ENCODE measurements around the gene SMNDC1. TPM values are rescaled to one million over a fixed set of nuclear protein-coding genes. Genes with fewer than 3 reads are reported as not detected.

The SMNDC1 gene
- polyA plus RNA-seq, 2 of the 4 experiments (the other 2 are of a cell fraction) = 27.5 to 40.2 TPM

DNA sequence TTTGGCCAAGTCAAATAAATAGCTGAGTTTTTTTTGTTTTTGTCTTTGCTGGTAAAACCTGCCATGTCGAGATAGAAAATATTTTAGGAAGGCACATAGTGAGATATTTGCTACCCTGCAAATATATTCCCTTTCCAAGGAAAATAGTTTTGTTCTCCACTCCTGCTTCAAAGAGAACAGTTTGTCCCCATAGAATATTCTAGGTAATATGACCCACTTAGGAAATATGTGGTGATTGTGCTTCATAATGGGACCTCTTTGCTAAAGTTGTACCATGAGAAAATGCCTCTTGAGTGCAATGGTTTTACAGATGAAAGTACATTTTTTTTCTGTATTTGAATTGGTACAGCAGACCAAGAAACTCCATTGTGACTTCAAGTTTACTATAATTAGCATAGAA is 41.6 kb downstream of the SMNDC1 start (continued):
- TF ChIP-seq PHF8 (IDR thresholded peaks at IDR 0.05; ENCODE audit: borderline replicate concordance, low read depth) (no peak), HOXB5 (CRISPR knock-in tag; IDR thresholded peaks at IDR 0.05) (no peak), ZC3H11A (IDR thresholded peaks at IDR 0.05) (no peak), CBX2 (IDR thresholded peaks at IDR 0.05; ENCODE audit: borderline replicate concordance, low read depth) (no peak)
- TF ChIP-seq, protein P1, sequence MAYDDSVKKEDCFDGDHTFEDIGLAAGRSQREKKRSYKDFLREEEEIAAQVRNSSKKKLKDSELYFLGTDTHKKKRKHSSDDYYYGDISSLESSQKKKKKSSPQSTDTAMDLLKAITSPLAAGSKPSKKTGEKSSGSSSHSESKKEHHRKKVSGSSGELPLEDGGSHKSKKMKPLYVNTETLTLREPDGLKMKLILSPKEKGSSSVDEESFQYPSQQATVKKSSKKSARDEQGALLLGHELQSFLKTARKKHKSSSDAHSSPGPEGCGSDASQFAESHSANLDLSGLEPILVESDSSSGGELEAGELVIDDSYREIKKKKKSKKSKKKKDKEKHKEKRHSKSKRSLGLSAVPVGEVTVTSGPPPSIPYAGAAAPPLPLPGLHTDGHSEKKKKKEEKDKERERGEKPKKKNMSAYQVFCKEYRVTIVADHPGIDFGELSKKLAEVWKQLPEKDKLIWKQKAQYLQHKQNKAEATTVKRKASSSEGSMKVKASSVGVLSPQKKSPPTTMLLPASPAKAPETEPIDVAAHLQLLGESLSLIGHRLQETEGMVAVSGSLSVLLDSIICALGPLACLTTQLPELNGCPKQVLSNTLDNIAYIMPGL (CRISPR knock-in tag; IDR thresholded peaks at IDR 0.05; ENCODE audit: borderline replicate concordance) = no peak

DNA sequence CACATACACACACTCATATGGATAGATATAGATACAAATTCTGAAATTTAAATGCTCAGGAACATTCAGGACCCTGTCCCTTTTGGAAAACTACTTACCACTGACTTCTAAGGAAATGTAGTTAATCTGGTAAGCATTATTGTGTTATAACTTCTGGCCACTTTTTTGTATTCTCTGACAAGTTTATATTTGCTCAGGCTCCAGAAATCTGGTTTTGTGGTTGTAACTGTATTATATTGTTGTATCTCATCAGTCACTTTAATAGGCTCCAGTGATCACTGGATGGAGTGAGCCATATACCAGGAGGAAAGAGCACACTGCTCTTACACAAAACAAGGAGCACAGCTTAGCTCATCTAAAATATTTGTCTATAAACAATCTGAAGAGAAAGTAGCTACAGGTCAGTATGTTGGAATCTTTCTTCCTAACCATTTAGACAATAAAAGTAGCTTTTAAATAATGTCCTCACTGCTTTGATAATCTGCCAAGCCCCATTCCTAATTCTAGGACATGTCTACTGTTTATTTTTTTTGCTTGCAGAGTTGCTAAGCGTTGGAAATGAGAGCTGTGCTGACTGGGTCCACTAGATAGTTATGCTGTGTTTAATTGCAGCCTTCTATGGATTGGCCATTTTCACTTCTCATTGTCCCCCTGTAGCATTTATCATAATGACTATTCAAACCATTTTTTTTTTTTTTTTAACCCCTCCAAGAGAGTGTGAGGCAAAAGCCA is 43.8 kb downstream of the SMNDC1 start:
- WGBS (ENCODE audit: missing lambda C conversion rate) = 86% methylated on average over 1 of the region's 1 CpG
- DNase-seq (ENCODE audit: low read depth in 1 of 2, low spot score in 1 of 2) (no peak), ATAC-seq (no peak), FAIRE-seq (no peak)
- H3K9me3 ChIP-seq = no peaks in the 10 kb centered on the region
- ChIA-PET POLR2A (no interaction called here), CTCF (interaction anchor here (0.7 to 1.2 kb wide), 3 partner anchors 18 to 124 kb away, joined by 3 to 4 read pairs (median 3); no protein-coding TSS in a partner anchor)
- H3K4me1 ChIP-seq = no peaks in the 10 kb centered on the region
- TF ChIP-seq BHLHE40 (IDR thresholded peaks at IDR 0.05; ENCODE audit: low read depth, low read length) (no peak), CHD4 (IDR thresholded peaks at IDR 0.05; ENCODE audit: borderline replicate concordance) (no peak), KDM5A (IDR thresholded peaks at IDR 0.05) (no peak), CBX8 (IDR thresholded peaks at IDR 0.05) (no peak), FOSL2 (IDR thresholded peaks at IDR 0.05) (no peak), FOSL2 (CRISPR knock-in tag; IDR thresholded peaks at IDR 0.05) (no peak), POLR2AphosphoS2 (conservative IDR thresholded peaks at IDR 0.05; ENCODE audit: low read length) (no peak), TP53 (CRISPR knock-in tag; IDR thresholded peaks at IDR 0.05) (no peak), TFCP2L1 (CRISPR knock-in tag; IDR thresholded peaks at IDR 0.05) (no peak), RARB (CRISPR knock-in tag; IDR thresholded peaks at IDR 0.05) (no peak), MYC (IDR thresholded peaks at IDR 0.05; ENCODE audit: borderline replicate concordance, low read length) (no peak), NFE2L2 (conservative IDR thresholded peaks at IDR 0.05; ENCODE audit: low read length) (no peak), RAD21 (conservative IDR thresholded peaks at IDR 0.05 in 1 of 2, IDR thresholded peaks at IDR 0.05 in 1 of 2) (no peak), SMC3 (IDR thresholded peaks at IDR 0.05) (no peak)
- TF ChIP-seq, protein P2, sequence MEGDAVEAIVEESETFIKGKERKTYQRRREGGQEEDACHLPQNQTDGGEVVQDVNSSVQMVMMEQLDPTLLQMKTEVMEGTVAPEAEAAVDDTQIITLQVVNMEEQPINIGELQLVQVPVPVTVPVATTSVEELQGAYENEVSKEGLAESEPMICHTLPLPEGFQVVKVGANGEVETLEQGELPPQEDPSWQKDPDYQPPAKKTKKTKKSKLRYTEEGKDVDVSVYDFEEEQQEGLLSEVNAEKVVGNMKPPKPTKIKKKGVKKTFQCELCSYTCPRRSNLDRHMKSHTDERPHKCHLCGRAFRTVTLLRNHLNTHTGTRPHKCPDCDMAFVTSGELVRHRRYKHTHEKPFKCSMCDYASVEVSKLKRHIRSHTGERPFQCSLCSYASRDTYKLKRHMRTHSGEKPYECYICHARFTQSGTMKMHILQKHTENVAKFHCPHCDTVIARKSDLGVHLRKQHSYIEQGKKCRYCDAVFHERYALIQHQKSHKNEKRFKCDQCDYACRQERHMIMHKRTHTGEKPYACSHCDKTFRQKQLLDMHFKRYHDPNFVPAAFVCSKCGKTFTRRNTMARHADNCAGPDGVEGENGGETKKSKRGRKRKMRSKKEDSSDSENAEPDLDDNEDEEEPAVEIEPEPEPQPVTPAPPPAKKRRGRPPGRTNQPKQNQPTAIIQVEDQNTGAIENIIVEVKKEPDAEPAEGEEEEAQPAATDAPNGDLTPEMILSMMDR (IDR thresholded peaks at IDR 0.05) = no peak
- TF ChIP-seq, protein P3, sequence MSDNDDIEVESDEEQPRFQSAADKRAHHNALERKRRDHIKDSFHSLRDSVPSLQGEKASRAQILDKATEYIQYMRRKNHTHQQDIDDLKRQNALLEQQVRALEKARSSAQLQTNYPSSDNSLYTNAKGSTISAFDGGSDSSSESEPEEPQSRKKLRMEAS (IDR thresholded peaks at IDR 0.05) = no peak
- no peak overlapping the region for H3K4me3 ChIP-seq
- no peak overlapping the region for H3K27ac ChIP-seq
- H3K4me2 ChIP-seq = no peak overlapping the region

DNA sequence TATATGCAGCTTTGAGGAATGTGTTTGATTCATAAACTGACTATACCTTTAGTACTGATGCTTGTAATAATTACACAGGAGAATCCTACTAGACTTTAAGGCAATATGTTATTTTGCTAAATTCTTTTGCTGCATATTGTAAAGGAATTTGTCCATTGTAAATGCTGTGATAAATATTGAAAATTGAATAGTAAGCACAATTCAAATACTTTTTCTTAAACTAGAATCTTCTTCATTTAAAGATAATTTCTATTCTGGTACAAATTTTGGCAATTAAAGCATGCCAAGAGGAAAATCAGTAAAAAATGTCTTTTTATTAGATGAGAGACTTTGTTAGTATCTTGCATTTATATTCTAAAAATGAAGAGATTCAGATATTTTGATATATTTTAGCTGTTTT is 45.4 kb downstream of the SMNDC1 start:
- ChIA-PET CTCF (interaction anchor here (1.2 kb wide), 3 partner anchors 14 to 54 kb away, joined by 3 to 5 read pairs (median 4); no protein-coding TSS in a partner anchor), POLR2A (no interaction called here)
- Histone ChIP-seq H3K4me3 (no peak overlapping the region), H3K27ac (no peak overlapping the region), H3K4me2 (no peak overlapping the region), H3K4me1 (no peaks in the 10 kb centered on the region), H3K9me3 (no peaks in the 10 kb centered on the region)
- no peak for DNase-seq (ENCODE audit: low read depth in 1 of 2, low spot score in 1 of 2)
- FAIRE-seq = no peak
- no peak for TF ChIP-seq RNF2 (IDR thresholded peaks at IDR 0.05; ENCODE audit: borderline replicate concordance, low read depth)
- peak; percentile 35 for TF ChIP-seq MAFK (IDR thresholded peaks at IDR 0.05; ENCODE audit: partially characterized antibody)
- ATAC-seq = no peak
